ENCODE data around the gene GTF3C4.
"Not testable (repeated sequence)": the region's sequence is repeated elsewhere in the genome, so short reads cannot be mapped to it uniquely, and the experiment has no call there.

Gene GTF3C4

DNA sequence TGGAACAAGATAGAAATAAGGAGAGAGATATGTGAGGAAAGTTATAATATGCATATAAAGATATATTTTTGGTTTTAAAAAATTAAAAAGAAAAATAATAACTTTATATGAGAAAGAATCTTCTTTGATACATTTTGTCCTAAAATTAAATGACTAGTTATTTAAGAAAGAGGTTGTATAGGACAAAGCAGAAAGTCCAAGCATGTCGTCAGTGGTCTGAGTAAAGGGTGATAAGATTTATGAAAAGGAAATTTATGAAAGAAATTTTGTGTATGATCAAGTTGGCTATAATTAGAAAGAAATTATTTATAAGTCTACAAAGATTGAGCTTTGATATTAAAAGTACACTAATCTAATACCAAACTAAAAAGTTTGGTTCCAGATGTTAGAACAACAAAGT, 32.0 kb downstream of the GTF3C4 start:
- Histone ChIP-seq H3K9ac (ENCODE audit: low read length) (no peak overlapping the region), H3K36me3 (ENCODE audit: control insufficient read depth, insufficient read depth, low read length, severe bottlenecking) (no peaks in the 10 kb centered on the region), H3K4me3 (ENCODE audit: low read length) (no peak overlapping the region), H3K9me3 (ENCODE audit: control insufficient read depth, low read length) (peaks cover 11% of the 10 kb centered on the region), H3K27me3 (replicated peaks; ENCODE audit: control insufficient read depth, insufficient read depth, low read length) (peaks cover 18% of the 10 kb centered on the region), H3K4me1 (ENCODE audit: control insufficient read depth, insufficient read depth, low read length) (no peaks in the 10 kb centered on the region)
- DNase-seq (ENCODE audit: low read depth) = no peak

DNA sequence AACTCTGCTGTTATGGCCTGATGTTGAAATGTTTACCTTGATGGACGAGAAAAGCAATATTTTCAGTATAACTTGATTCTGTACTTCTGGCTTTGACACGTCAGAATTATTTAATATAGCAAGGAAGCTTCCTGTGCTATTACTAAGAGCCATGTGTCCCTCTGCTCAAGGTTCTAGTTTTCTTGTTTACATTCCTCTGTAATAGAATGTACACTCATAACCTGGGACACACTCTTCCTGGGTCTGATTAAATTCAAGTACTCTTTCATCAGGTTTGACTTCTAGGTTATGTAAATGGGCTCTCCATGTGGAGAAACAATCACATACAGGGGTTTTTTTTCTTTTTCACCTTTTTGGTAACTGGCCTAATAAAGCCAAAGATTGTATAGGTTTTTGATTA, 33.1 kb downstream of the GTF3C4 start:
- Histone ChIP-seq H3K9me3 (ENCODE audit: control insufficient read depth, low read length) (peaks cover under 1% of the 10 kb centered on the region), H3K4me1 (ENCODE audit: control insufficient read depth, insufficient read depth, low read length) (no peaks in the 10 kb centered on the region), H3K4me3 (ENCODE audit: low read length) (no peak overlapping the region), H3K36me3 (ENCODE audit: control insufficient read depth, insufficient read depth, low read length, severe bottlenecking) (no peaks in the 10 kb centered on the region), H3K27me3 (replicated peaks; ENCODE audit: control insufficient read depth, insufficient read depth, low read length) (peaks cover 21% of the 10 kb centered on the region), H3K9ac (ENCODE audit: low read length) (no peak overlapping the region)
- peak; percentile 10 for DNase-seq (ENCODE audit: low read depth)

DNA sequence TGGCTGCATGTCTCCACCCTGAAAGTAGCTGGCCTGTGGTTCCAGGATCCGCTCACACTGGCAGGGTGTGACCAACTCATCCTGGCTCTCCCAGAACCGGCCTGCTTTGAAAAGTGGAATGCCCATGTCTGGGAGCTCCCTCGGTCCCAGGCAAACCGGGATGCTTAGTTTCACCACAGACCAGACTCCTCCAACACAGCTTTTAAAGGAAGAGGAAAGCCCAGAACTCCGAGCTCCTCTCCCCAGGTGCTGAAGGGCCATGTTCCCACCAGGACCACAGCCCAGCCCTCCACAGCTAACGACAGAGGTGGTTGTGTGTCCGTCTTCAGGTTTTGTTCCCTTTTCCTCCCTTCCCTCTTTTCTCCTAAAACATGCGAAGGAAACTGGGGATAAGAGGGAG, 38.0 kb downstream of the GTF3C4 start:
- Histone ChIP-seq H3K4me3 (ENCODE audit: low read length) (no peak overlapping the region), H3K4me1 (ENCODE audit: control insufficient read depth, insufficient read depth, low read length) (no peaks in the 10 kb centered on the region), H3K27me3 (replicated peaks; ENCODE audit: control insufficient read depth, insufficient read depth, low read length) (peaks cover 37% of the 10 kb centered on the region), H3K9me3 (ENCODE audit: control insufficient read depth, low read length) (no peaks in the 10 kb centered on the region), H3K9ac (ENCODE audit: low read length) (no peak overlapping the region), H3K36me3 (ENCODE audit: control insufficient read depth, insufficient read depth, low read length, severe bottlenecking) (no peaks in the 10 kb centered on the region)
- DNase-seq (ENCODE audit: low read depth) = no peak

DNA sequence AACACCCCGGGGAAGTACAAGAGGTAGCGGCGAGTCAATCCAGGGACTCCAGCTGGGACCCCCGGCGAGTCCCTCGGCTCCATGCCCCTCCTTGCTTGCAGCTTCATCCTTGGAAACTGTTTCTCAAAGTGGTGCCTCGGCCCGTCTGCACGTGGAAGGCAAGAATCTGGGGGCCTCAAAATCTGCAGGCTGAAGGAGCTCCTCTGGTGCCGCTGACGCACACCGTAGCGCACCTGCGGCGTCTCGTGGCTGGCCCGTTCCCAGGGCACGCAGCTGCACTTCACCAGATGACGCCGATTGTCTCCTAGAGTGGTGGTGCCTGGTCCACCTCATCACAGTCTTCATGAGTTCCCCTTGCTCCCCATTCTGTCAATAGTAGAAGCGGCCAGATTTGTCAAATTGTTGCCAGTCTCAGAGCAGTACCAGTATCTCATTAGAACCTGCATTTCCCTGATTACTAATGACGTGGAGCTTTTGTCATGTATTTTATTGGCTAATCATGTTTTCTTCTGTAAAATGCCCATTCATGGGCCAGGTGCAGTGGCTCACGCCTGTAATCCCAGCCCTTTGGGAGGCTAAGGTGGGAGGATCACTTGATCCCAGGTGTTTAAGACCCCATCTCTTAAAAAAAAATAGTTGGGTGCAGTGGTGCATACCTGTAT, 38.6 kb downstream of the GTF3C4 start:
- no peaks in the 10 kb centered on the region for H3K9me3 ChIP-seq (ENCODE audit: control insufficient read depth, low read length)
- peaks cover 36% of the 10 kb centered on the region for H3K27me3 ChIP-seq (replicated peaks; ENCODE audit: control insufficient read depth, insufficient read depth, low read length)
- H3K4me1 ChIP-seq (ENCODE audit: control insufficient read depth, insufficient read depth, low read length) = no peaks in the 10 kb centered on the region
- no peak overlapping the region for H3K4me3 ChIP-seq (ENCODE audit: low read length)
- no peaks in the 10 kb centered on the region for H3K36me3 ChIP-seq (ENCODE audit: control insufficient read depth, insufficient read depth, low read length, severe bottlenecking)
- H3K9ac ChIP-seq (ENCODE audit: low read length) = no peak overlapping the region
- DNase-seq (ENCODE audit: low read depth) = no peak

DNA sequence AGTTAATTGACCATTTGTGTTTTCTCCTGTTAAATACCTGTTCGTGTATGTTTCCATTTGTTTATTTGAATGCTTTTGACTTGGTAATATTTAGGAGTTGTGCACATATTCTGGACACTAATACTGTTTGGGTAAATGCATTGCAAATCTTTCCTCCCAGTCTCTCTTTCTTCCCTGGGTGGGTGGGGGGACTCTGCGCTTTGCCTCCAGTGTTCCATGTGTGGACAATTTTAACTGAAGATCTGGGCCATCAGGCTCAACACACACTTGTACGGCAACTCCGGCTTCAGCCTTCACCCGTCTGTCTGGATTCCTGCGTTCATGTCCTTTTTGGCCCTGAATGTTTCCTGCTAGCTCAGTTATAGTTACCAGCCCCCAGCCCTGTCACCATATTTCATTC, 40.1 kb downstream of the GTF3C4 start:
- DNase-seq (ENCODE audit: low read depth) = no peak
- Histone ChIP-seq H3K27me3 (replicated peaks; ENCODE audit: control insufficient read depth, insufficient read depth, low read length) (peaks cover 35% of the 10 kb centered on the region), H3K4me3 (ENCODE audit: low read length) (no peak overlapping the region), H3K4me1 (ENCODE audit: control insufficient read depth, insufficient read depth, low read length) (no peaks in the 10 kb centered on the region), H3K36me3 (ENCODE audit: control insufficient read depth, insufficient read depth, low read length, severe bottlenecking) (no peaks in the 10 kb centered on the region), H3K9ac (ENCODE audit: low read length) (no peak overlapping the region), H3K9me3 (ENCODE audit: control insufficient read depth, low read length) (no peaks in the 10 kb centered on the region)

DNA sequence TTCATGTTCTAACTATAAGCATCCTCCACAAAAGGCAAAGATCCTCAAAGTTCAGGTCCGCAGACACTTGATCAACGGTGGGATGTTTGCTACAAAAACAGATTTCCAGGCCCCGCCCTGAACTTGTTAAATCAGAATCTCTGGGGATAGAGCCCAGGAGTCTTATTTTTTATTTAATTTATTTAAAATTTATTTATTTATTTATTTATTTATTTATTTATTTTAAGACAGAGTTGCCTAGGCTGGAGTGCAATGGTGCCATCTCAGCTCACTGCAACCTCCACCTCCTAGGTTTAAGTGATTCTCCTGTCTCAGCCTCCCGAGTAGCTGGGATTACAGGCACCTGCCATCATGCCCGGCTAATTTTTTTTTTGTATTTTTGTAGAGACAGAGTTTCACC, 40.9 kb downstream of the GTF3C4 start:
- H3K9me3 ChIP-seq (ENCODE audit: control insufficient read depth, low read length); H3K4me1 ChIP-seq (ENCODE audit: control insufficient read depth, insufficient read depth, low read length); H3K9ac ChIP-seq (ENCODE audit: low read length): not testable (repeated sequence)

DNA sequence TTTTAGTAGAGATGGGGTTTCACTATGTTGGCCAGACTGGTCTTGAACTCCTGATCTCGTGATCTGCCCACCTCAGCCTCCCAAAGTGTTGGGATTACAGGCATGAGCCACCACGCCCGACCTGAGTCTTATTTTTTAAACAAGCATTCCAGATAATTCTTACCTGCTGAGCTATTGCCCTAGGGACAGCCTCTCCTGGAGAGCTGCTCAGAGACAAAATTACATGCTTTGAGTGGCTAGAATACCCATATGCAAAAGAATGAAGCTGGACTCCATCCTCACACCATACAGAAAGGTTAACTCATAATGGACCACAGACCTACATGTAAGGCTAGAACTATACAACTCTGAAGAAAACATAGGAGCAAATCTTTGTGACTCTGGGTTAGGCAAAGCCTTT, 41.6 kb downstream of the GTF3C4 start:
- Histone ChIP-seq H3K4me3 (ENCODE audit: low read length) (no peak overlapping the region), H3K27me3 (replicated peaks; ENCODE audit: control insufficient read depth, insufficient read depth, low read length) (peaks cover 27% of the 10 kb centered on the region), H3K9me3 (ENCODE audit: control insufficient read depth, low read length) (no peaks in the 10 kb centered on the region), H3K9ac (ENCODE audit: low read length) (no peak overlapping the region), H3K4me1 (ENCODE audit: control insufficient read depth, insufficient read depth, low read length) (no peaks in the 10 kb centered on the region), H3K36me3 (ENCODE audit: control insufficient read depth, insufficient read depth, low read length, severe bottlenecking) (no peaks in the 10 kb centered on the region)
- no peak for DNase-seq (ENCODE audit: low read depth)

More for the DNA sequence above, 40.9 kb downstream of the GTF3C4 start:
- H3K36me3 ChIP-seq (ENCODE audit: control insufficient read depth, insufficient read depth, low read length, severe bottlenecking); H3K4me3 ChIP-seq (ENCODE audit: low read length); DNase-seq (ENCODE audit: low read depth): not testable (repeated sequence)
- H3K27me3 ChIP-seq (replicated peaks; ENCODE audit: control insufficient read depth, insufficient read depth, low read length) = peaks cover 29% of the 10 kb centered on the region

DNA sequence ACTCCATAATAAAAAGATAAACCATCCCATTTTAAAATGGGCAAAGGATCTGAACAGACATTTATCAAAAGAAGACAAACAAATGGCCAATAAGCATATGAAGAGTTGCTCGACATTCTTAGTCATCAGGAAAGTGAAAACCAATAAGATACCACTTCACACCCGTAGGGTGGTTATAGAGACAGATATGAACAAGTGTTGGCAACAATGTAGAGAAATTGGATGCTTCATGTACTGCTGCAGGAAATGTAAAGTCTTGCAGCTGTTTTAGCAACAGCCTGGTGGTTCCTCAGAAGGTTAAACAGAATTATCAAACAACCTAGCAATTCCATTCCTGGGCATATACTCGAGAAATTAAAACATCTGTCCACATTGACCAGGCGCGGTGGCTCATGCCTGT, 42.5 kb downstream of the GTF3C4 start:
- no peak for DNase-seq (ENCODE audit: low read depth)
- no peak overlapping the region for H3K4me3 ChIP-seq (ENCODE audit: low read length)
- no peaks in the 10 kb centered on the region for H3K36me3 ChIP-seq (ENCODE audit: control insufficient read depth, insufficient read depth, low read length, severe bottlenecking)
- H3K27me3 ChIP-seq (replicated peaks; ENCODE audit: control insufficient read depth, insufficient read depth, low read length) = peaks cover 37% of the 10 kb centered on the region
- H3K9ac ChIP-seq (ENCODE audit: low read length) = no peak overlapping the region
- no peaks in the 10 kb centered on the region for H3K4me1 ChIP-seq (ENCODE audit: control insufficient read depth, insufficient read depth, low read length)
- no peaks in the 10 kb centered on the region for H3K9me3 ChIP-seq (ENCODE audit: control insufficient read depth, low read length)

DNA sequence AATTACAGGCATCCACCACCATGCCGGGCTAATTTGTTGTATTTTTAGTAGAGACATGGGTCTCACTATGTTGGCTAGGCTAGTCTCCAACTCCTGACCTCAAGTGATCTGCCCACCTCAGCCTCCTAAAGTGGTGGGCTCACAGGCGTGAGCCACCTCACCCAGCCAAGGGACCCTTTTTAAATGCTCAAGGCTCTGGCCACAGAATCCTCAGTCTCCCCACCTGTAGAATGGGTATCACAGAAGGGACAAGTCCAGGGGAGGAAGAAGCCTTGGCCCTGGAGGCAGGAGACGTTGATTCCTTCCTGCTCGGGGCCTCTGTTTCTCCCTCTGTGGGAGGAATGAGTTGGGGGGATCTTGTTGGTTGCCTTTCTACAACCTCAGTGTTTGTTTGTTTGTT, 45.7 kb downstream of the GTF3C4 start:
- no peak overlapping the region for H3K9ac ChIP-seq (ENCODE audit: low read length)
- peaks cover 36% of the 10 kb centered on the region for H3K27me3 ChIP-seq (replicated peaks; ENCODE audit: control insufficient read depth, insufficient read depth, low read length)
- no peak for DNase-seq (ENCODE audit: low read depth)
- no peaks in the 10 kb centered on the region for H3K4me1 ChIP-seq (ENCODE audit: control insufficient read depth, insufficient read depth, low read length)
- no peak overlapping the region for H3K4me3 ChIP-seq (ENCODE audit: low read length)
- no peaks in the 10 kb centered on the region for H3K9me3 ChIP-seq (ENCODE audit: control insufficient read depth, low read length)
- no peaks in the 10 kb centered on the region for H3K36me3 ChIP-seq (ENCODE audit: control insufficient read depth, insufficient read depth, low read length, severe bottlenecking)

DNA sequence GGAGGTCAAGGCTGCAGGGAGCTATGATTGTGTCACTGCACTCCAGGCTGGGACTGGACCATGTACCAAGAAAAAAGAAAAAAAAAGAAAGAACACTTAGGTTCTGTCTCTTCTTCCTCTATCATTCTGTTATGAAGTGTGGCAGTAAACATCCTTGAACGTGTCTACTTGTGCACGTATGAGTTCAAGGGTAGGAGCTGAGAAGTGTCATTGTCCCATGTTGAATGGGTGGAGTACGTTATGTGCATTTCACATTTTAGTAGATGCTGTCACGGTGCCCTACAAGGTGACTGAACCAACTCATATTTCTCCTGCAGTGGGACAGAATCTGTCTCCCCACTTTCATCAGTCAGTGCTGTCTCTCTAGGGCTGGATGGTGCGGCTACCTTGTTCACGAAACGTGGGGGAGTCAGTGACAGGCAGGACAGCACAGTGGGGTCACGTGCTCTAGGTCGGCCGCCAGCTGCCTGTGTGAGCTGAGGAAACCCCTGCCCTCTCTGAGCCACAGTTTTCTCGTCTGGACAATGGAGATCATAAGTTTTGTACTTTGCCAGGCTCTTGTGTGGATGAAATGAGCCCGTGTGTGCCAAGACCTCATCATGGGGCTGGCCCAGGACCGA, 47.2 kb downstream of the GTF3C4 start:
- Histone ChIP-seq H3K9me3 (ENCODE audit: control insufficient read depth, low read length) (no peaks in the 10 kb centered on the region), H3K4me3 (ENCODE audit: low read length) (no peak overlapping the region), H3K4me1 (ENCODE audit: control insufficient read depth, insufficient read depth, low read length) (no peaks in the 10 kb centered on the region), H3K9ac (ENCODE audit: low read length) (no peak overlapping the region), H3K27me3 (replicated peaks; ENCODE audit: control insufficient read depth, insufficient read depth, low read length) (peaks cover 40% of the 10 kb centered on the region), H3K36me3 (ENCODE audit: control insufficient read depth, insufficient read depth, low read length, severe bottlenecking) (no peaks in the 10 kb centered on the region)
- DNase-seq (ENCODE audit: low read depth) = no peak

DNA sequence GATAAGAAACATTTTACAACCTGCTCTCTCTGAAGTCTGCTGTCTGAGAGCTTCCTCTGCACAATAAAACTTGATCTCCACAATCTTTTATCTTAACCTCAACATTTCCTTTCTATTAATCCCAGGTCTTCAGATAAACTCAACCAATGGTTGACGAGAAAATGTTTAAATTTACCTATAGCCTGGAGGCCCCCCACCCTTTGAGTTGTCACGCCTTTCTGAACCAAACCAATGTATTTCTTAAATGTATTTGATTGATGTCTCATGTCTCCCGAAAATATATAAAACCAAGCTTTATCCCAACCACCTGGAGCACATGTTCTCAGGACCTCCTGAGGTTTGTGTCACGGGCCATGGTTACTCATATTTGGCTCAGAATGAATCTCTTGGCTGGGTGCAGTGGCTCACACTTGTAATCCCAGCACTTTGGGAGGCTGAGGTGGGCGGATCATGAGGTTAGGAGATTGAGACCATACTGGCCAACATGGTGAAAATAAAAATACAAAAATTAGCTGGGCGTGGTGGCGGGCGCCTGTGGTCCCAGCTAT, 48.2 kb downstream of the GTF3C4 start:
- DNase-seq (ENCODE audit: low read depth); H3K9me3 ChIP-seq (ENCODE audit: control insufficient read depth, low read length); H3K36me3 ChIP-seq (ENCODE audit: control insufficient read depth, insufficient read depth, low read length, severe bottlenecking); H3K4me1 ChIP-seq (ENCODE audit: control insufficient read depth, insufficient read depth, low read length); H3K4me3 ChIP-seq (ENCODE audit: low read length); H3K9ac ChIP-seq (ENCODE audit: low read length): not testable (repeated sequence)
- H3K27me3 ChIP-seq (replicated peaks; ENCODE audit: control insufficient read depth, insufficient read depth, low read length) = peaks cover 50% of the 10 kb centered on the region

All from adipocyte (in vitro differentiated cells).